CD4-positive, alpha-beta memory T cell (primary cell): ENCODE data around the gene C1QL3. TPM values are rescaled to one million over a fixed set of nuclear protein-coding genes. Genes with fewer than 3 reads are reported as not detected.

Experiments
- CTCF ChIA-PET: fragments of 350-600 bp; sonication (Branson Sonifier 250); formaldehyde crosslinking; loops from one replicate; lab custom pipeline; 2021; ENCODE audit warnings: inconsistent platforms; ENCODE audit not compliant: partially characterized antibody; lab: Charles Lee
- POLR2A ChIA-PET: fragments of 350-600 bp; sonication (Branson Sonifier 250); formaldehyde crosslinking; loops from one replicate; lab custom pipeline; 2021; ENCODE audit not compliant: partially characterized antibody; lab: Charles Lee
- DNase-seq, 5 donors: peaks; one replicate each; pipeline versions ENCODE4 v3.0.0 to v3.0.0-alpha.2; 2020 to 2022; ENCODE audit warnings: mixed read lengths in 1 of 5
- H3K27ac ChIP-seq: one replicate; pipeline ENCODE4 v1.7.0; 2013; ENCODE audit warnings: low read depth, low read length
- H3K27me3 ChIP-seq: 2 replicates; pipeline ENCODE4 v1.7.0; 2013; ENCODE audit warnings: mild to moderate bottlenecking, low read length, moderate library complexity; ENCODE audit not compliant: insufficient read depth
- H3K36me3 ChIP-seq: 2 replicates; pipeline ENCODE4 v1.7.0; 2013; ENCODE audit warnings: mild to moderate bottlenecking, low read length, moderate library complexity; ENCODE audit not compliant: insufficient read depth
- H3K4me1 ChIP-seq: 2 replicates; pipeline ENCODE4 v1.7.0; 2013; ENCODE audit warnings: mild to moderate bottlenecking, low read length, moderate library complexity; ENCODE audit not compliant: insufficient read depth
- H3K4me3 ChIP-seq, 2 donors: one replicate each; pipeline ENCODE4 v1.7.0; 2013; ENCODE audit warnings: low read length in 2 of 2, mild to moderate bottlenecking in 1 of 2
- H3K9me3 ChIP-seq, 2 donors: one replicate each; pipeline ENCODE4 v1.7.0; 2013; ENCODE audit warnings: low read length in 2 of 2, control low read depth in 1 of 2; ENCODE audit not compliant: control insufficient read depth in 1 of 2
- H3K27ac Mint-ChIP-seq, 7 donors: one replicate each; pipeline ENCODE4 v1.8.0; 2020 to 2021; ENCODE audit warnings: mixed read lengths in 7 of 7, mild to moderate bottlenecking in 6 of 7, inconsistent platforms in 3 of 7, moderate library complexity in 3 of 7
- H3K27me3 Mint-ChIP-seq, 2 donors: one replicate each; pipeline ENCODE4 v1.8.0; 2020 to 2021; ENCODE audit warnings: mixed read lengths in 2 of 2
- H3K36me3 Mint-ChIP-seq, 2 donors: one replicate each; pipeline ENCODE4 v1.8.0; 2020 to 2021; ENCODE audit warnings: mixed read lengths in 2 of 2, inconsistent platforms in 1 of 2, mild to moderate bottlenecking in 1 of 2
- H3K4me1 Mint-ChIP-seq, 4 donors: one replicate each; pipeline ENCODE4 v1.8.0; 2020 to 2021; ENCODE audit warnings: mixed read lengths in 4 of 4, mild to moderate bottlenecking in 1 of 4
- H3K4me3 Mint-ChIP-seq, 8 donors: one replicate each; pipeline ENCODE4 v1.8.0; 2020 to 2021; ENCODE audit warnings: mixed read lengths in 8 of 8, mild to moderate bottlenecking in 7 of 8, moderate library complexity in 6 of 8, inconsistent platforms in 3 of 8
- H3K9me3 Mint-ChIP-seq, 8 donors: one replicate each; pipeline ENCODE4 v1.8.0; 2020 to 2021; ENCODE audit warnings: mixed read lengths in 8 of 8, mild to moderate bottlenecking in 5 of 8, inconsistent platforms in 3 of 8, moderate library complexity in 1 of 8
- intact Hi-C: fragments of 100-400 bp; cut with micrococcal nuclease; formaldehyde crosslinking; loops from one replicate; pipeline ENCODE4 v1.15.1; 2023
- polyA plus RNA-seq, 2 donors: library from polyadenylated mRNA; unstranded; fragments of 300-500 nt; fragmentation: Illumina TruSeq; gene quantifications; one replicate each; pipeline ENCODE4 v1.2.3, GENCODE V29; 2021
- total RNA-seq, 2 experiments: library from RNA; stranded (reverse); gene quantifications; one replicate each; pipeline ENCODE4 v1.2.3, GENCODE V29; 2021

C1QL3 gene
- total and polyA plus RNA-seq, 4 experiments from 2014 or later: 0.48 TPM; not detected in 2

GRCh38 chr10:16519908-16520861 is 1.5 kb downstream of the C1QL3 start:
- Mint-ChIP-seq H3K36me3 (peaks cover 0 to 7% of the 10 kb centered on the region in 2 donors), H3K27ac (no peak overlapping the region), H3K9me3 (peaks cover 0 to 3% (median 0%) of the 10 kb centered on the region in 8 donors), H3K4me3 (peak overlapping the region; percentile 80 to 90 (median 84)), H3K27me3 (peaks cover 20 to 28% of the 10 kb centered on the region in 2 donors), H3K4me1 (peaks cover 3 to 25% (median 12%) of the 10 kb centered on the region in 4 donors)
- no peaks in the 10 kb centered on the region for H3K9me3 ChIP-seq
- intact Hi-C loops: no loop called here
- CTCF ChIA-PET: interaction anchor here (0.5 kb wide), 1 partner anchor 618 kb away, joined by 3 read pairs; no protein-coding TSS in a partner anchor
- POLR2A ChIA-PET: no interaction called here
- no peaks in the 10 kb centered on the region for H3K36me3 ChIP-seq
- H3K27me3 ChIP-seq: peaks cover 10% of the 10 kb centered on the region
- H3K4me3 ChIP-seq: no peak overlapping the region
- peak in 2 of 5 donors; percentile 2 to 5 for DNase-seq
- H3K27ac ChIP-seq: no peak overlapping the region
- peaks cover 13% of the 10 kb centered on the region for H3K4me1 ChIP-seq

- Histone ChIP-seq H3K36me3 (no peaks in the 10 kb centered on the region), H3K27me3 (peaks cover 10% of the 10 kb centered on the region), H3K9me3 (no peaks in the 10 kb centered on the region), H3K4me3 (no peak overlapping the region), H3K4me1 (peaks cover 13% of the 10 kb centered on the region), H3K27ac (no peak overlapping the region)
- Mint-ChIP-seq H3K9me3 (peaks cover 0 to 3% (median 0%) of the 10 kb centered on the region in 8 donors), H3K36me3 (peaks cover 0 to 12% of the 10 kb centered on the region in 2 donors), H3K4me3 (peak overlapping the region; percentile 80 to 90 (median 84)), H3K27ac (no peak overlapping the region), H3K4me1 (peaks cover 3 to 25% (median 12%) of the 10 kb centered on the region in 4 donors), H3K27me3 (peaks cover 17 to 24% of the 10 kb centered on the region in 2 donors)
- no peak for DNase-seq
- POLR2A ChIA-PET: no interaction called here
- CTCF ChIA-PET: no interaction called here
- intact Hi-C loops: no loop called here
Observed at GRCh38 chr10:16519250-16519907, 2.3 kb downstream of the C1QL3 start.

GRCh38 chr10:16518822-16519221 is 2.9 kb downstream of the C1QL3 start:
- H3K9me3 Mint-ChIP-seq: peaks cover 0 to 1% (median 0%) of the 10 kb centered on the region in 8 donors
- Histone ChIP-seq H3K9me3 (no peaks in the 10 kb centered on the region), H3K36me3 (no peaks in the 10 kb centered on the region), H3K27me3 (peaks cover 10% of the 10 kb centered on the region), H3K4me3 (no peak overlapping the region), H3K4me1 (peaks cover 13% of the 10 kb centered on the region), H3K27ac (no peak overlapping the region)
- peaks cover 0 to 13% of the 10 kb centered on the region in 2 donors for H3K36me3 Mint-ChIP-seq
- H3K4me3 Mint-ChIP-seq: peak overlapping the region in 3 of 8 donors; percentile 22 to 88 (median 57)
- intact Hi-C loops: no loop called here
- H3K4me1 Mint-ChIP-seq: peaks cover 3 to 25% (median 12%) of the 10 kb centered on the region in 4 donors
- DNase-seq: no peak
- H3K27ac Mint-ChIP-seq: no peak overlapping the region
- H3K27me3 Mint-ChIP-seq: peaks cover 15 to 19% of the 10 kb centered on the region in 2 donors
- CTCF ChIA-PET: no interaction called here
- POLR2A ChIA-PET: no interaction called here

GRCh38 chr10:16510843-16511242 is 10.8 kb downstream of the C1QL3 start:
- Mint-ChIP-seq H3K4me3 (no peak overlapping the region), H3K9me3 (no peaks in the 10 kb centered on the region), H3K27ac (peak overlapping the region in 1 of 7 donors; percentile 25), H3K36me3 (peaks cover 30% of the 10 kb centered on the region in 2 donors), H3K4me1 (peaks cover 0 to 3% (median 0%) of the 10 kb centered on the region in 4 donors), H3K27me3 (no peaks in the 10 kb centered on the region)
- Histone ChIP-seq H3K27me3 (no peaks in the 10 kb centered on the region), H3K36me3 (peaks cover 9% of the 10 kb centered on the region), H3K4me1 (no peaks in the 10 kb centered on the region), H3K27ac (no peak overlapping the region), H3K4me3 (no peak overlapping the region), H3K9me3 (no peaks in the 10 kb centered on the region)
- CTCF ChIA-PET: interaction anchor here (0.6 kb wide), 1 partner anchor 861 kb away, joined by 4 read pairs; no protein-coding TSS in a partner anchor
- POLR2A ChIA-PET: no interaction called here
- intact Hi-C loops: no loop called here
- DNase-seq: no peak

- CTCF ChIA-PET: no interaction called here
- Histone ChIP-seq H3K9me3 (no peaks in the 10 kb centered on the region), H3K36me3 (peaks cover 9% of the 10 kb centered on the region), H3K27ac (no peak overlapping the region), H3K27me3 (no peaks in the 10 kb centered on the region), H3K4me3 (no peak overlapping the region), H3K4me1 (no peaks in the 10 kb centered on the region)
- DNase-seq: no peak
- Mint-ChIP-seq H3K27ac (peak overlapping the region in 1 of 7 donors; percentile 14), H3K36me3 (peaks cover 29 to 30% of the 10 kb centered on the region in 2 donors), H3K9me3 (no peaks in the 10 kb centered on the region), H3K4me3 (no peak overlapping the region), H3K27me3 (no peaks in the 10 kb centered on the region), H3K4me1 (peaks cover 0 to 3% (median 0%) of the 10 kb centered on the region in 4 donors)
- intact Hi-C loops: no loop called here
- POLR2A ChIA-PET: no interaction called here
Observed at GRCh38 chr10:16509996-16510395, 11.7 kb downstream of the C1QL3 start.

GRCh38 chr10:16505161-16505560 is 16.5 kb downstream of the C1QL3 start:
- no peaks in the 10 kb centered on the region for H3K4me1 ChIP-seq
- Mint-ChIP-seq H3K27me3 (no peaks in the 10 kb centered on the region), H3K4me3 (no peak overlapping the region), H3K4me1 (peaks cover 0 to 7% (median 0%) of the 10 kb centered on the region in 4 donors), H3K27ac (no peak overlapping the region), H3K36me3 (peaks cover 20 to 26% of the 10 kb centered on the region in 2 donors), H3K9me3 (no peaks in the 10 kb centered on the region)
- H3K4me3 ChIP-seq: no peak overlapping the region
- H3K27ac ChIP-seq: no peak overlapping the region
- no peaks in the 10 kb centered on the region for H3K9me3 ChIP-seq
- CTCF ChIA-PET: no interaction called here
- no peaks in the 10 kb centered on the region for H3K27me3 ChIP-seq
- intact Hi-C loops: no loop called here
- DNase-seq: no peak
- H3K36me3 ChIP-seq: no peaks in the 10 kb centered on the region
- POLR2A ChIA-PET: no interaction called here

GRCh38 chr10:16497911-16498310 is 23.8 kb downstream of the C1QL3 start:
- Mint-ChIP-seq H3K27ac (no peak overlapping the region), H3K4me3 (no peak overlapping the region), H3K27me3 (no peaks in the 10 kb centered on the region), H3K36me3 (peaks cover 30 to 41% of the 10 kb centered on the region in 2 donors), H3K9me3 (no peaks in the 10 kb centered on the region), H3K4me1 (peaks cover 4 to 8% (median 4%) of the 10 kb centered on the region in 4 donors)
- H3K4me1 ChIP-seq: no peaks in the 10 kb centered on the region
- H3K27ac ChIP-seq: no peak overlapping the region
- no peak overlapping the region for H3K4me3 ChIP-seq
- no peaks in the 10 kb centered on the region for H3K36me3 ChIP-seq
- H3K27me3 ChIP-seq: no peaks in the 10 kb centered on the region
- no peaks in the 10 kb centered on the region for H3K9me3 ChIP-seq
- intact Hi-C loops: no loop called here
- CTCF ChIA-PET: no interaction called here
- POLR2A ChIA-PET: no interaction called here
- DNase-seq: no peak
